Measurements from ENCODE around the gene FXYD4. TPM values are rescaled to one million over a fixed set of nuclear protein-coding genes. Genes with fewer than 3 reads are reported as not detected.

Gene FXYD4
- total and polyA plus RNA-seq, 2 of the 8 experiments (the other 6 are each of a cell fraction or from before 2014, with no cell fraction given), result not detected

- TF ChIP-seq SIN3A (conservative IDR thresholded peaks at IDR 0.05 in 1 of 2, IDR thresholded peaks at IDR 0.05 in 1 of 2; ENCODE audit: low read depth in 1 of 2, low read length in 2 of 2) (no peak), BACH1 (IDR thresholded peaks at IDR 0.05; ENCODE audit: low read length) (no peak), TBP (IDR thresholded peaks at IDR 0.05; ENCODE audit: low read depth, low read length) (no peak), CREB1 (IDR thresholded peaks at IDR 0.05) (no peak), NRF1 (IDR thresholded peaks at IDR 0.05; ENCODE audit: low read depth, low read length) (no peak)
These were observed 28.3 kb upstream of the FXYD4 start (continued) for GRCh38 chr10:43343126-43343525.

Measured in H1 (cell line).